ENCODE data around the gene TF. TPM values are rescaled to one million over a fixed set of nuclear protein-coding genes. Genes with fewer than 3 reads are reported as not detected.

The TF gene
- total RNA-seq, 1 donor from 2014 or later: 0.34 TPM

DNA sequence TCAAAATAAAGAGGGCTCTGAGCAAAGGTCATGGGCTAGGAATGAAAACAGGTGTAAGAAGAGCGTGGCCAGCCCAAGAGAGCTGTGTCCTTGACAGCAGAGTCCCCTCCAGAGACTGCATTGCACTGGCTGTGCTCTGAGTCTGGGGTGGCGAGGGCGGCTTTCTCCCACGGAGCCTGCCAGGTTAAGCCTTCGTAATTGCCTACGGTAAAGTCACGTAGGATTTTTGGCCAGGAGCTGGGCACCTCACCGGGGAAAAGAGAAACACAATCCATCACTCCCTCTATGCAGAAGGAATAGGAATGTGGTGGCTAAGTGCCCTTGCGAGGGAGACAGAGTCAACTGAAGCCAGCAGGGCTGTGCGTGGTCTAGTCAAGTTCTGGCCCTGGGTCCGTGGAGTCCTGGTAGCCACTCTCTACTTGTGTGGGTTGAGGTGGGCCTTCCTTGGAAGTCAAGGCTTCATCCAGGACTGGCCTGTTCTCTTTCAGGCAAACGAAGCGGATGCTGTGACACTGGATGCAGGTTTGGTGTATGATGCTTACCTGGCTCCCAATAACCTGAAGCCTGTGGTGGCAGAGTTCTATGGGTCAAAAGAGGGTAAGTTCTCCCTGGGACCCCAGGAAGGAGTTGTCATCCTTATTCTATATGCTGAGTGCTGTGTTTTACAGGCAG lies 7.0 kb downstream of the TF start:
- Histone ChIP-seq H3K27ac (ENCODE audit: low read depth, low read length) (no peak overlapping the region), H3K4me2 (ENCODE audit: low read length) (no peak overlapping the region), H3K9ac (ENCODE audit: low read length) (no peak overlapping the region), H3K9me3 (ENCODE audit: insufficient read depth, low read depth, low read length) (no peaks in the 10 kb centered on the region), H4K20me1 (ENCODE audit: insufficient read depth, low read length) (no peaks in the 10 kb centered on the region), H3K79me2 (ENCODE audit: insufficient read depth, low read length) (no peaks in the 10 kb centered on the region), H3K4me3 (ENCODE audit: insufficient read depth, low read depth, low read length) (no peak overlapping the region), H3K36me3 (ENCODE audit: insufficient read depth, low read length) (no peaks in the 10 kb centered on the region), H3K27me3 (ENCODE audit: insufficient read depth, low read length) (no peaks in the 10 kb centered on the region), H2AFZ (ENCODE audit: low read depth, low read length) (no peak overlapping the region), H3K4me1 (ENCODE audit: insufficient read depth, low read length) (no peaks in the 10 kb centered on the region)
- FAIRE-seq (no peak), DNase-seq (ENCODE audit: low read depth) (no peak)
- no peaks in the 10 kb centered on the region for H3K36me3 Mint-ChIP-seq (ENCODE audit: low read depth, unreplicated experiment)
- no peak overlapping the region for H3K27ac Mint-ChIP-seq (ENCODE audit: unreplicated experiment)
- H3K9me3 Mint-ChIP-seq (ENCODE audit: unreplicated experiment): peaks cover 1% of the 10 kb centered on the region
- H3K4me3 Mint-ChIP-seq (ENCODE audit: unreplicated experiment): no peak overlapping the region
- H3K27me3 Mint-ChIP-seq (ENCODE audit: low read depth, unreplicated experiment): peaks cover 43% of the 10 kb centered on the region
- no peaks in the 10 kb centered on the region for H3K4me1 Mint-ChIP-seq (ENCODE audit: low read depth, unreplicated experiment)
- TF ChIP-seq EZH2 (IDR thresholded peaks at IDR 0.05; ENCODE audit: insufficient read depth, low read length): no peak
- no peak for TF ChIP-seq CTCF (IDR thresholded peaks at IDR 0.05; ENCODE audit: insufficient read depth, low read depth, low read length)

- H3K4me1 Mint-ChIP-seq (ENCODE audit: low read depth, unreplicated experiment): no peaks in the 10 kb centered on the region
- no peak overlapping the region for H3K27ac ChIP-seq (ENCODE audit: low read depth, low read length)
- no peak for TF ChIP-seq CTCF (IDR thresholded peaks at IDR 0.05; ENCODE audit: insufficient read depth, low read depth, low read length)
- no peak for TF ChIP-seq EZH2 (IDR thresholded peaks at IDR 0.05; ENCODE audit: insufficient read depth, low read length)
- FAIRE-seq: no peak
- DNase-seq (ENCODE audit: low read depth): no peak
- H3K9me3 ChIP-seq (ENCODE audit: insufficient read depth, low read depth, low read length): no peaks in the 10 kb centered on the region
- H3K27ac Mint-ChIP-seq (ENCODE audit: unreplicated experiment): no peak overlapping the region
- H3K36me3 Mint-ChIP-seq (ENCODE audit: low read depth, unreplicated experiment): no peaks in the 10 kb centered on the region
- H4K20me1 ChIP-seq (ENCODE audit: insufficient read depth, low read length): no peaks in the 10 kb centered on the region
- H2AFZ ChIP-seq (ENCODE audit: low read depth, low read length): no peak overlapping the region
- no peak overlapping the region for H3K4me3 ChIP-seq (ENCODE audit: insufficient read depth, low read depth, low read length)
- no peaks in the 10 kb centered on the region for H3K4me1 ChIP-seq (ENCODE audit: insufficient read depth, low read length)
- H3K36me3 ChIP-seq (ENCODE audit: insufficient read depth, low read length): no peaks in the 10 kb centered on the region
- peaks cover 43% of the 10 kb centered on the region for H3K27me3 Mint-ChIP-seq (ENCODE audit: low read depth, unreplicated experiment)
- H3K9ac ChIP-seq (ENCODE audit: low read length): no peak overlapping the region
- no peak overlapping the region for H3K4me2 ChIP-seq (ENCODE audit: low read length)
- no peak overlapping the region for H3K4me3 Mint-ChIP-seq (ENCODE audit: unreplicated experiment)
- H3K27me3 ChIP-seq (ENCODE audit: insufficient read depth, low read length): no peaks in the 10 kb centered on the region
- H3K79me2 ChIP-seq (ENCODE audit: insufficient read depth, low read length): no peaks in the 10 kb centered on the region
- H3K9me3 Mint-ChIP-seq (ENCODE audit: unreplicated experiment): no peaks in the 10 kb centered on the region
These were observed 7.6 kb downstream of the TF start for GRCh38 chr3:133753779-133754164.

- Histone ChIP-seq H3K27me3 (ENCODE audit: insufficient read depth, low read length) (peaks cover under 1% of the 10 kb centered on the region), H3K4me1 (ENCODE audit: insufficient read depth, low read length) (no peaks in the 10 kb centered on the region), H3K27ac (ENCODE audit: low read depth, low read length) (no peak overlapping the region), H3K4me3 (ENCODE audit: insufficient read depth, low read depth, low read length) (no peak overlapping the region), H3K4me2 (ENCODE audit: low read length) (no peak overlapping the region), H3K36me3 (ENCODE audit: insufficient read depth, low read length) (no peaks in the 10 kb centered on the region), H3K9ac (ENCODE audit: low read length) (no peak overlapping the region), H2AFZ (ENCODE audit: low read depth, low read length) (no peak overlapping the region), H3K9me3 (ENCODE audit: insufficient read depth, low read depth, low read length) (no peaks in the 10 kb centered on the region), H4K20me1 (ENCODE audit: insufficient read depth, low read length) (no peaks in the 10 kb centered on the region), H3K79me2 (ENCODE audit: insufficient read depth, low read length) (no peaks in the 10 kb centered on the region)
- Mint-ChIP-seq H3K9me3 (ENCODE audit: unreplicated experiment) (no peaks in the 10 kb centered on the region), H3K4me3 (ENCODE audit: unreplicated experiment) (no peak overlapping the region), H3K4me1 (ENCODE audit: low read depth, unreplicated experiment) (no peaks in the 10 kb centered on the region), H3K36me3 (ENCODE audit: low read depth, unreplicated experiment) (no peaks in the 10 kb centered on the region), H3K27me3 (ENCODE audit: low read depth, unreplicated experiment) (peaks cover 39% of the 10 kb centered on the region), H3K27ac (ENCODE audit: unreplicated experiment) (no peak overlapping the region)
- no peak for FAIRE-seq
- TF ChIP-seq CTCF (IDR thresholded peaks at IDR 0.05; ENCODE audit: insufficient read depth, low read depth, low read length): no peak
- no peak for TF ChIP-seq EZH2 (IDR thresholded peaks at IDR 0.05; ENCODE audit: insufficient read depth, low read length)
- no peak for DNase-seq (ENCODE audit: low read depth)
These were observed 8.3 kb downstream of the TF start for GRCh38 chr3:133754455-133754854.

All from astrocyte (in vitro differentiated cells and primary cell).